HG03378 (cell line): ENCODE results near the gene HMOX2.

Experiments
- ATAC-seq: cut with Tn5 transposase; IDR thresholded peaks from one replicate; pipeline ENCODE4 v1.9.1; 2021; ENCODE audit warnings: mild to moderate bottlenecking, moderate library complexity; ENCODE audit not compliant: unreplicated experiment

Gene HMOX2

GRCh38 chr16:4499196-4499555, 23.0 kb downstream of the HMOX2 start:
- ATAC-seq = no peak

- no peak for ATAC-seq
These were observed 24.1 kb downstream of the HMOX2 start for GRCh38 chr16:4500272-4500671.

GRCh38 chr16:4501071-4501478, 24.9 kb downstream of the HMOX2 start:
- no peak for ATAC-seq

- ATAC-seq = no peak
These were observed 29.4 kb downstream of the HMOX2 start for GRCh38 chr16:4505356-4506147.

- no peak for ATAC-seq
These were observed 30.3 kb downstream of the HMOX2 start for GRCh38 chr16:4506450-4506849.

GRCh38 chr16:4507588-4508345, 31.6 kb downstream of the HMOX2 start:
- ATAC-seq = no peak

GRCh38 chr16:4508806-4509205, 32.6 kb downstream of the HMOX2 start:
- ATAC-seq = no peak

- no peak for ATAC-seq
These were observed 33.2 kb downstream of the HMOX2 start for GRCh38 chr16:4509420-4509819.

GRCh38 chr16:4510131-4510530, 33.9 kb downstream of the HMOX2 start:
- no peak for ATAC-seq

GRCh38 chr16:4510747-4511426, 34.7 kb downstream of the HMOX2 start:
- no peak for ATAC-seq

- no peak for ATAC-seq
These were observed 35.4 kb downstream of the HMOX2 start for GRCh38 chr16:4511441-4512082.

- no peak for ATAC-seq
These were observed 36.3 kb downstream of the HMOX2 start for GRCh38 chr16:4512473-4512872.

GRCh38 chr16:4513086-4513860, 37.1 kb downstream of the HMOX2 start:
- no peak for ATAC-seq

GRCh38 chr16:4513881-4514280, 37.7 kb downstream of the HMOX2 start:
- ATAC-seq = no peak

- no peak for ATAC-seq
These were observed 38.4 kb downstream of the HMOX2 start for GRCh38 chr16:4514606-4515005.

- ATAC-seq = peak; percentile 60
These were observed 39.5 kb downstream of the HMOX2 start for GRCh38 chr16:4515611-4516233.

GRCh38 chr16:4517812-4518680, 41.8 kb downstream of the HMOX2 start:
- no peak for ATAC-seq

- ATAC-seq = no peak
These were observed 43.3 kb downstream of the HMOX2 start for GRCh38 chr16:4519274-4520058.
